ENCODE data around the gene HDC. TPM values are rescaled to one million over a fixed set of nuclear protein-coding genes. Genes with fewer than 3 reads are reported as not detected.

The HDC gene
- polyA plus RNA-seq, 4 donors, result 0.22 to 0.54 TPM; not detected in 2

GRCh38 chr15:50250760-50251394 lies 14.6 kb downstream of the HDC start:
- Histone ChIP-seq H3K4me1 (ENCODE audit: control insufficient read depth in 3 of 3, insufficient read depth in 2 of 3, low read depth in 1 of 3, low read length in 2 of 3) (no peaks in the 10 kb centered on the region), H3K4me3 (ENCODE audit: low read depth in 1 of 3, low read length in 3 of 3) (no peak overlapping the region), H3K9me3 (ENCODE audit: control insufficient read depth in 2 of 2, insufficient read depth in 1 of 2, low read depth in 1 of 2, low read length in 1 of 2) (no peaks in the 10 kb centered on the region), H3K27ac (ENCODE audit: low read depth in 1 of 3, low read length in 2 of 3) (no peak overlapping the region), H3K27me3 (ENCODE audit: control insufficient read depth in 3 of 3, insufficient read depth in 3 of 3, low read length in 3 of 3) (no peaks in the 10 kb centered on the region), H3K36me3 (ENCODE audit: control insufficient read depth in 3 of 3, insufficient read depth in 2 of 3, low read depth in 1 of 3, low read length in 3 of 3) (no peaks in the 10 kb centered on the region)
- FAIRE-seq, result no peak
- WGBS, 3 donors, result 77 to 81% (median 80%) methylated on average over 6 of the region's 6 CpGs
- no peak for DNase-seq

DNA sequence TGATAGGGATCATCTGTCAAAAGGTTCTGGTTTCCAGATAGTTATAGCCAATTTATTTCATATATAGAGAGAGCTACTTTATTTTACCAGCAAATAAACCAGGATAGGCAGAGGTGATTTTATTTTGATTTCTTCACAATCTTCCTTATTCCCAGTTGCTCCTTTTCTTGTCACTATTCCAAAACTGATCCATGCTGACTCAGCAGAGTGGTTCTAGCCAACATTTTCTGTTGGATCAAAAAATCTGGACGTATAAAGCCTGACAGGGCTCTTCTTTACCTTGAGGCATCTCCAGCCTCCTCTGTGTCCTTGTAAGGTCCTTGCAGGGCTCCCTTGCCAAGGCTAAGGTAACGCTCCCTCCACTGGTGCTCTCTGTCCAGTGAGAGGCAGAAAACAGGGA lies 15.8 kb downstream of the HDC start:
- Histone ChIP-seq H3K9me3 (ENCODE audit: control insufficient read depth in 2 of 2, insufficient read depth in 1 of 2, low read depth in 1 of 2, low read length in 1 of 2) (no peaks in the 10 kb centered on the region), H3K4me1 (ENCODE audit: control insufficient read depth in 3 of 3, insufficient read depth in 2 of 3, low read depth in 1 of 3, low read length in 2 of 3) (no peaks in the 10 kb centered on the region), H3K36me3 (ENCODE audit: control insufficient read depth in 3 of 3, insufficient read depth in 2 of 3, low read depth in 1 of 3, low read length in 3 of 3) (no peaks in the 10 kb centered on the region), H3K27ac (ENCODE audit: low read depth in 1 of 3, low read length in 2 of 3) (no peak overlapping the region), H3K27me3 (ENCODE audit: control insufficient read depth in 3 of 3, insufficient read depth in 3 of 3, low read length in 3 of 3) (no peaks in the 10 kb centered on the region), H3K4me3 (ENCODE audit: low read depth in 1 of 3, low read length in 3 of 3) (no peak overlapping the region)
- DNase-seq (no peak), FAIRE-seq (no peak)
- WGBS, 3 donors, result 78 to 85% (median 83%) methylated on average over 2 of the region's 2 CpGs

GRCh38 chr15:50248994-50249582 lies 16.4 kb downstream of the HDC start:
- no peak for DNase-seq
- no peak overlapping the region for H3K4me3 ChIP-seq (ENCODE audit: low read depth in 1 of 3, low read length in 3 of 3)
- no peak for FAIRE-seq
- H3K27ac ChIP-seq (ENCODE audit: low read depth in 1 of 3, low read length in 2 of 3), result no peak overlapping the region
- H3K36me3 ChIP-seq (ENCODE audit: control insufficient read depth in 3 of 3, insufficient read depth in 2 of 3, low read depth in 1 of 3, low read length in 3 of 3), result no peaks in the 10 kb centered on the region
- no peaks in the 10 kb centered on the region for H3K4me1 ChIP-seq (ENCODE audit: control insufficient read depth in 3 of 3, insufficient read depth in 2 of 3, low read depth in 1 of 3, low read length in 2 of 3)
- no peaks in the 10 kb centered on the region for H3K9me3 ChIP-seq (ENCODE audit: control insufficient read depth in 2 of 2, insufficient read depth in 1 of 2, low read depth in 1 of 2, low read length in 1 of 2)
- H3K27me3 ChIP-seq (ENCODE audit: control insufficient read depth in 3 of 3, insufficient read depth in 3 of 3, low read length in 3 of 3), result no peaks in the 10 kb centered on the region
- 57 to 69% (median 60%) methylated on average over 4 of the region's 4 CpGs for WGBS, 3 donors

- no peaks in the 10 kb centered on the region for H3K4me1 ChIP-seq (ENCODE audit: control insufficient read depth in 3 of 3, insufficient read depth in 2 of 3, low read depth in 1 of 3, low read length in 2 of 3)
- no peak for FAIRE-seq
- no peaks in the 10 kb centered on the region for H3K36me3 ChIP-seq (ENCODE audit: control insufficient read depth in 3 of 3, insufficient read depth in 2 of 3, low read depth in 1 of 3, low read length in 3 of 3)
- WGBS, 3 donors, result 77 to 82% (median 78%) methylated on average over 14 of the region's 14 CpGs
- no peaks in the 10 kb centered on the region for H3K9me3 ChIP-seq (ENCODE audit: control insufficient read depth in 2 of 2, insufficient read depth in 1 of 2, low read depth in 1 of 2, low read length in 1 of 2)
- no peaks in the 10 kb centered on the region for H3K27me3 ChIP-seq (ENCODE audit: control insufficient read depth in 3 of 3, insufficient read depth in 3 of 3, low read length in 3 of 3)
- DNase-seq, result peak; percentile 53 to 77
- peak overlapping the region in 2 of 3 donors; percentile 9 to 88 for H3K27ac ChIP-seq (ENCODE audit: low read depth in 1 of 3, low read length in 2 of 3)
- no peak overlapping the region for H3K4me3 ChIP-seq (ENCODE audit: low read depth in 1 of 3, low read length in 3 of 3)
Observed at GRCh38 chr15:50247819-50248655, 17.5 kb downstream of the HDC start.

DNA sequence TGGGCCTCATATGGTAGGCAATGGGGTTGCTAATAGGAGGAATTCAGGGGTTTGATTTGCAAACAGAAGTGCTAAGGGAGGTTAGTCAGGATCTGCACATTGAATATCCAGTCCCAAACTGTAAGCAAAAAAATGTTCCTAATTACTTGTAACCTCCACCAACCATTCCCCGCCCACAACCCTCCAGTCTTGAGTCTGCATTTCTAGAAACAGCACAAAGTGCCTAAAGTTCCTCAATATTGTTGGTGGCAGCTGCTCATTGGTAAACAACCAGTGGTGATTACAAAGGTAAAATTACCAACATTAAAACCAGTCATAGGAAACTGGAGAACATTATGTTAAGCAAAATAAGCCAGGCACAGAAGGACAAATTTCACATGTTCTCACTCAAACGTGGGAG lies 18.9 kb downstream of the HDC start:
- FAIRE-seq (no peak), DNase-seq (no peak)
- no peaks in the 10 kb centered on the region for H3K4me1 ChIP-seq (ENCODE audit: control insufficient read depth in 3 of 3, insufficient read depth in 2 of 3, low read depth in 1 of 3, low read length in 2 of 3)
- no peak overlapping the region for H3K27ac ChIP-seq (ENCODE audit: low read depth in 1 of 3, low read length in 2 of 3)
- H3K27me3 ChIP-seq (ENCODE audit: control insufficient read depth in 3 of 3, insufficient read depth in 3 of 3, low read length in 3 of 3), result no peaks in the 10 kb centered on the region
- H3K36me3 ChIP-seq (ENCODE audit: control insufficient read depth in 3 of 3, insufficient read depth in 2 of 3, low read depth in 1 of 3, low read length in 3 of 3), result no peaks in the 10 kb centered on the region
- H3K4me3 ChIP-seq (ENCODE audit: low read depth in 1 of 3, low read length in 3 of 3), result no peak overlapping the region
- no peaks in the 10 kb centered on the region for H3K9me3 ChIP-seq (ENCODE audit: control insufficient read depth in 2 of 2, insufficient read depth in 1 of 2, low read depth in 1 of 2, low read length in 1 of 2)
- WGBS, 3 donors, result 93 to 98% (median 94%) methylated on average over 2 of the region's 2 CpGs

GRCh38 chr15:50244959-50245624 lies 20.4 kb downstream of the HDC start:
- DNase-seq (no peak), FAIRE-seq (no peak)
- no peaks in the 10 kb centered on the region for H3K36me3 ChIP-seq (ENCODE audit: control insufficient read depth in 3 of 3, insufficient read depth in 2 of 3, low read depth in 1 of 3, low read length in 3 of 3)
- H3K4me3 ChIP-seq (ENCODE audit: low read depth in 1 of 3, low read length in 3 of 3), result no peak overlapping the region
- no peaks in the 10 kb centered on the region for H3K27me3 ChIP-seq (ENCODE audit: control insufficient read depth in 3 of 3, insufficient read depth in 3 of 3, low read length in 3 of 3)
- no peaks in the 10 kb centered on the region for H3K4me1 ChIP-seq (ENCODE audit: control insufficient read depth in 3 of 3, insufficient read depth in 2 of 3, low read depth in 1 of 3, low read length in 2 of 3)
- H3K27ac ChIP-seq (ENCODE audit: low read depth in 1 of 3, low read length in 2 of 3), result no peak overlapping the region
- H3K9me3 ChIP-seq (ENCODE audit: control insufficient read depth in 2 of 2, insufficient read depth in 1 of 2, low read depth in 1 of 2, low read length in 1 of 2), result no peaks in the 10 kb centered on the region
- WGBS, 3 donors, result 85 to 94% (median 91%) methylated on average over 2 of the region's 2 CpGs

DNA sequence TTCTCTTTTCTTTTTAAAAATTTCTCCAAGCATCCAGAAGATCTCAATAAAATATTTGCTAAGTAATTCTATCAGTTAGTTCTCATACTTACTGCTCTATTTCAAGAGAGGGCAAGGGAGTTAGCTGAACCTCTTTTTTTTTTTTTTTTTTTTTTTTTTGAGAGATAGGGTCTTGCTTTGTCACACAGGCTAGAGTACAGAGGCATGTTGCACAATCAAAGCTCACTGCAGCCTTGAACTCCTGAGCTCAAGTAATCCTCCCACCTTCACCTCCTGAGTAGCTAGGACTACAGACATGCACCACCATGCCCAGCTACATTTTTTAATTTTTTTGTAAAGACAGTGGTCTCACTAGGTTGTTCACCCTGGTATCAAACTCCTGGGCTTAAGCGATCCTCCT lies 21.4 kb downstream of the HDC start:
- no peaks in the 10 kb centered on the region for H3K27me3 ChIP-seq (ENCODE audit: control insufficient read depth in 3 of 3, insufficient read depth in 3 of 3, low read length in 3 of 3)
- no peaks in the 10 kb centered on the region for H3K4me1 ChIP-seq (ENCODE audit: control insufficient read depth in 3 of 3, insufficient read depth in 2 of 3, low read depth in 1 of 3, low read length in 2 of 3)
- DNase-seq (no peak), FAIRE-seq (no peak)
- no peaks in the 10 kb centered on the region for H3K9me3 ChIP-seq (ENCODE audit: control insufficient read depth in 2 of 2, insufficient read depth in 1 of 2, low read depth in 1 of 2, low read length in 1 of 2)
- 98 to 100% (median 100%) methylated on average over 1 of the region's 1 CpG for WGBS, 3 donors
- H3K27ac ChIP-seq (ENCODE audit: low read depth in 1 of 3, low read length in 2 of 3), result no peak overlapping the region
- no peak overlapping the region for H3K4me3 ChIP-seq (ENCODE audit: low read depth in 1 of 3, low read length in 3 of 3)
- no peaks in the 10 kb centered on the region for H3K36me3 ChIP-seq (ENCODE audit: control insufficient read depth in 3 of 3, insufficient read depth in 2 of 3, low read depth in 1 of 3, low read length in 3 of 3)

- no peak for FAIRE-seq
Observed at GRCh38 chr15:50241684-50242450, 23.7 kb downstream of the HDC start.

More at GRCh38 chr15:50241684-50242450, 23.7 kb downstream of the HDC start:
- no peak overlapping the region for H3K4me3 ChIP-seq (ENCODE audit: low read depth in 1 of 3, low read length in 3 of 3)
- no peaks in the 10 kb centered on the region for H3K27me3 ChIP-seq (ENCODE audit: control insufficient read depth in 3 of 3, insufficient read depth in 3 of 3, low read length in 3 of 3)
- no peaks in the 10 kb centered on the region for H3K4me1 ChIP-seq (ENCODE audit: control insufficient read depth in 3 of 3, insufficient read depth in 2 of 3, low read depth in 1 of 3, low read length in 2 of 3)
- H3K27ac ChIP-seq (ENCODE audit: low read depth in 1 of 3, low read length in 2 of 3), result no peak overlapping the region
- no peaks in the 10 kb centered on the region for H3K9me3 ChIP-seq (ENCODE audit: control insufficient read depth in 2 of 2, insufficient read depth in 1 of 2, low read depth in 1 of 2, low read length in 1 of 2)
- 70 to 77% (median 71%) methylated on average over 5 of the region's 5 CpGs for WGBS, 3 donors
- H3K36me3 ChIP-seq (ENCODE audit: control insufficient read depth in 3 of 3, insufficient read depth in 2 of 3, low read depth in 1 of 3, low read length in 3 of 3), result no peaks in the 10 kb centered on the region
- no peak for DNase-seq

Measured in small intestine (tissue), 7 donors.